Measurements from ENCODE around the gene PAFAH2.
"Not testable (repeated sequence)": the region's sequence is repeated elsewhere in the genome, so short reads cannot be mapped to it uniquely, and the experiment has no call there.

Gene PAFAH2

GRCh38 chr1:26009796-26010447 lies 12.1 kb upstream of the PAFAH2 start:
- peak; percentile 57 for DNase-seq

GRCh38 chr1:26006710-26007109 lies 8.8 kb upstream of the PAFAH2 start:
- no peak for DNase-seq

GRCh38 chr1:26005434-26006105 lies 7.7 kb upstream of the PAFAH2 start:
- no peak for DNase-seq

- DNase-seq, result no peak
These were observed 5.9 kb upstream of the PAFAH2 start for GRCh38 chr1:26003756-26004155.

- no peak for DNase-seq
These were observed 5.4 kb upstream of the PAFAH2 start for GRCh38 chr1:26003262-26003661.

- DNase-seq, result no peak
These were observed 1.4 kb upstream of the PAFAH2 start for GRCh38 chr1:25999041-25999800.

GRCh38 chr1:25996966-25997827 lies 666 bp downstream of the PAFAH2 start:
- peak; percentile 23 for DNase-seq

DNA sequence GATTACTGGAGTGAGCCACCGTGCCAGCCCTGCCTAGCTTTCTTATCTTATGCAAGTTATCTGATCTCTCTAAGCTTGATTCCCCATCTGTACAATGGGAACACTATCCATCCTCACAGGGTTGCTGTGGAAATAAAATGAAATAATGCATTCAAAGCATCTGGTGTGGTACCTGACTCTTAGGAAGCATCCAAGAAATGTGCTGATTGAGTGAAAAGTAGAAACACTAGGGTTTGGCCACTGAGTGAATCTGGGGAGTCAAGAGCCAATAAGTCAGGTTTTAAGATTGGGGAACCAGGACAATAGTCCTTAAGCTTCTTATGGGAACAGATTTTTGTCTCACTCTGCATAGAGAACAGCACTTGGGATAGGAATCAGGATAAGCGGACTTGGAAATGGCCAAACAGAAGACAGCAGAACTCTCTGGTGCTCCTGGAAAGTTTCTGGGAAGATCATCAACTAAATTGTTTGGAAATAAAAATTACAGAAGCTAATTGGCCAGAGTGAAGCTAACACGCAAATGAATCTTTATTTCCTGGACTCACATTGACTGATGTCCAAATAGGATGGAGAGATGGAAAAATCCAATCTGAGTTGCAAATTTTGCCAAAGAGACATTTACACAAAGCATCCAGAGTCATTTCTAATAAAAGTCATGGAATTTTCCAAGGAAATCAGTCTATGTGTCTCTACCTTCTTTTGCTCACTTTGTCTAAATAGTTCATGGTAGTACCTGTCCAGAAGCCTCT lies 3.3 kb downstream of the PAFAH2 start:
- DNase-seq, result no peak

DNA sequence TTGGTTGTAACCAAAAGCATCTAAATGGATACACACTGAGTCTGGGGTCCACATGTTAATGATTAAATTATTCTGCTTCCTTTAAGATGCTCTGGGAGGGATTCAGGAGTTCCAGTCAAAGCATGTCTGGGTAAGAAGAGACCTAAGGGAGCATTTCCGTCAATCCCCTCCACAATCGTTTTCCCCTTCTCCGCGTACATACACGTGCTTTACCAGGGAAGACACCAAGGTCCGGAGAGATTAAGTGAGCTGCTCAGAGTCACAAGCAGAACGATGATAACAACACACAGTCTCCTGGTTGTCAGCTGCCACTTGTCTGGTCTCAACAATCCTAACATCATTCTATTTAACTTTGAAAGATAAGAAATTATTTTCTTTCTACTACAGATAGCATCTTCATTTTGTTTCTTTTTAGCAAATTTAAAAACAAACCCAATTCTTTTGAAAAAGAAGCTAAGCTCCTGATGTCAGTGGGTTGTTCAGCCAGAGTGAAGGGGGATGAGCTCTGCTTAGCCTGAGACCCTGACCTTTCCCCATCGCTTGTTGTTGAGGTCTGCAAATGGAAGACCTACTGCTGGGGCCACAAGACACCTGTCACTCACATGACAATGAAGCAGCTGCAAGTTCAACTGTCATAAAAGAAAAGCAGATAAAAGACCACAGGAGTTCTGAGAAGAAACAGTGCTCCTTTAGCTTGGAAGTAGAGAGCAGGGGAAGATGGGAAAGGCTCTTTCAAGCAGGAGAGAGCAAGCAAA lies 4.5 kb downstream of the PAFAH2 start:
- DNase-seq, result no peak

DNA sequence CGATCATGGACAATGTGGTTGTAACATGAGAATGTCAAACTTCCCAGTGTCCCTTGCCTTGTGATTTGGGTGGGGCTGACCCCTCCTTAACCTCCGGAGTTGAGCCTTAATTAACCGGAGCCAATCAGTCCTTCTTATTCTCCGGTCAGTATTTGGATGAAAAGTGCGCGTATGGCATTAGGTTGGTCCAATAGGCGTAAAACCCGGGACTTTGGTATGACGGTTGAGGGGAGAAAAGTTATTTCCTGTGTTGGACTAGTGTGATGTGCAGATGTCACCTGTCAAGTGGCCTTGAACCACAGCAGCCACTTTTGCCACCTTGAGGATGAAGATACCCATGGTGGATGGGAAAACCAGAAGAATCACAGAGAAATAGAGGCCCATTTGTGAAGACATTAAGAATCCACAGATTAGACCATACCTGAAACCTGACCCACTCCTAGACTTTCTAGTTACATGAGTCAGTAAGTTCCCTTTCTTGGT lies 5.1 kb downstream of the PAFAH2 start:
- no peak for DNase-seq

GRCh38 chr1:25991937-25992688 lies 5.8 kb downstream of the PAFAH2 start:
- DNase-seq, result no peak

- no peak for DNase-seq
These were observed 7.0 kb downstream of the PAFAH2 start for GRCh38 chr1:25990702-25991395.

- no peak for DNase-seq
These were observed 7.6 kb downstream of the PAFAH2 start for GRCh38 chr1:25990251-25990650.

GRCh38 chr1:25989440-25990234 lies 8.2 kb downstream of the PAFAH2 start:
- no peak for DNase-seq

DNA sequence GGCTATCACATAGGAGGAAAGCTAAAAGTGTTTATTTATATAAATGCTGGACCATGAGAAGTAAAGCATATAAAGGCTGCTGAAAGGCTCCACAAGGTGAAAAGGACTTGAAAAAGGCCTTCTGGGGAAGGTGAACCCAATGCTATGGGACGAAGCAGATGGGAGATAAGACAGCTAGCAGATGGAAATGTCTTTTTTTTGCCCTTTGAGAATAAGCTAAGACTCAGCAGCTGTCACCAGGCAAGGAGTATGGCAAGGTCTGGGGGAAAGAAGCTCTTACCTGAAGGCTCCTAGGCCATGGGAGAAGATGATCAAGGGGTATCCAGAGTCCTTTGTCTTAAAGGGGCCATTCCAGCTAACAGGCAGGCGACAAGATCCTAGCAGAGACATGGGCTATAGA lies 9.9 kb downstream of the PAFAH2 start:
- no peak for DNase-seq

DNA sequence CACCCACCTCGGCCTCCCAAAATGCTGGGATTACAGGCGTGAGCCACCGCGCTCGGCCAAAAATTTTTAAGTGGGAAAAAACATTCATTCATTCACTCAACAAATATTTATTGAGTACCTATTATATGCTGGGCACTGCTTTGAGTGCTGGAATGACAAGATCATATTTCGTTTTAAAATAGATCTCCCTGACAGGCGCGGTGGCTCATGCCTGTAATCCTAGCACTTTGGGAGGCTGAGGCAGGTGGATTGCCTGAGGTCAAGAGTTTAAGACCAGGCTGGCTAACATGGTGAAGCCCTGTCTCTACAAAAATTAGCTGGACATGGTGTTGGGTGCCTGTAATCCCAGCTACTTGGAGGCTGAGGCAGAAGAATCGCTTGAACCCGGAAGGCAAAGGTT lies 11.1 kb downstream of the PAFAH2 start:
- DNase-seq, result not testable (repeated sequence)

GRCh38 chr1:25985670-25986069 lies 12.2 kb downstream of the PAFAH2 start:
- DNase-seq, result no peak

GRCh38 chr1:25985171-25985570 lies 12.7 kb downstream of the PAFAH2 start:
- DNase-seq, result no peak

GRCh38 chr1:25979210-25979609 lies 18.7 kb downstream of the PAFAH2 start:
- no peak for DNase-seq

Measured in RPMI8226 (cell line).